IMR-90 (cell line): Measurements from ENCODE around the gene CDC45. TPM values are rescaled to one million over a fixed set of nuclear protein-coding genes. Genes with fewer than 3 reads are reported as not detected.

Source experiments
- ATAC-seq: fragments of 200-7000 bp; cut with Tn5 transposase; 2 replicates; pipeline ENCODE4 v1.9.1; 2020; ENCODE audit warnings: low read depth, mild to moderate bottlenecking, moderate library complexity
- BruUV-seq: library from RNA; stranded (reverse); fragments of 400-500 nt; replicated peaks from 2 replicates; lab custom pipeline; 2021; lab: Mats Ljungman, UMichigan
- CTCF ChIA-PET: fragments of 300-600 bp; formaldehyde crosslinking; extraction: SDS; loops from one replicate; lab custom pipeline; 2021; ENCODE audit warnings: antibody characterized with exemption; lab: Yijun Ruan, JAX
- POLR2A ChIA-PET: fragments of 300-600 bp; sonication (Branson Sonifier 250); formaldehyde crosslinking; loops from one replicate; lab custom pipeline; 2022; ENCODE audit warnings: antibody characterized with exemption; ENCODE audit not compliant: unreplicated experiment; lab: Charles Lee
- DNase-seq: peaks from one replicate; pipeline ENCODE4 v3.0.0; 2013
- H2AFZ ChIP-seq: replicated peaks from 2 replicates; pipeline ENCODE3; 2013; ENCODE audit warnings: low read length, mild to moderate bottlenecking; ENCODE audit not compliant: poor library complexity
- H2AK5ac ChIP-seq: 2 replicates; pipeline ENCODE4 v1.6.1; 2013; ENCODE audit warnings: low read depth, low read length, inconsistent platforms
- H2AK9ac ChIP-seq: replicated peaks from 2 replicates; pipeline ENCODE3; 2013; ENCODE audit warnings: mild to moderate bottlenecking, low read depth, low read length, moderate library complexity; ENCODE audit not compliant: poor library complexity
- H2BK120ac ChIP-seq: 2 replicates; pipeline ENCODE4 v1.6.1; 2013; ENCODE audit warnings: low read depth, low read length, inconsistent platforms
- H2BK15ac ChIP-seq: 3 replicates; pipeline ENCODE4 v1.6.1; 2013; ENCODE audit warnings: low read depth, low read length, inconsistent platforms
- H2BK20ac ChIP-seq: 2 replicates; pipeline ENCODE4 v1.6.1; 2013; ENCODE audit warnings: low read depth, mild to moderate bottlenecking, inconsistent platforms, low read length, moderate library complexity
- H2BK5ac ChIP-seq: 2 replicates; pipeline ENCODE4 v1.6.1; 2013; ENCODE audit warnings: mild to moderate bottlenecking, low read depth, low read length, inconsistent platforms; ENCODE audit not compliant: poor library complexity, severe bottlenecking
- H3K14ac ChIP-seq: replicated peaks from 2 replicates; pipeline ENCODE4 v1.6.1; 2013; ENCODE audit warnings: low read depth, low read length, inconsistent platforms
- H3K18ac ChIP-seq: 2 replicates; pipeline ENCODE4 v1.6.1; 2013; ENCODE audit warnings: low read depth, low read length, control low read depth
- H3K23ac ChIP-seq: 2 replicates; pipeline ENCODE4 v1.6.1; 2013; ENCODE audit warnings: low read depth, low read length, inconsistent platforms
- H3K27ac ChIP-seq: 2 replicates; pipeline ENCODE4 v1.5.1; 2013; ENCODE audit warnings: mild to moderate bottlenecking, control low read depth, low read length; ENCODE audit not compliant: insufficient read depth
- H3K27me3 ChIP-seq: 2 replicates; pipeline ENCODE4 v1.6.1; 2013; ENCODE audit warnings: low read length; ENCODE audit not compliant: control insufficient read depth, insufficient read depth
- H3K36me3 ChIP-seq: 2 replicates; pipeline ENCODE4 v1.6.1; 2013; ENCODE audit warnings: low read length, mixed read lengths; ENCODE audit not compliant: control insufficient read depth, insufficient read depth
- H3K4ac ChIP-seq: 2 replicates; pipeline ENCODE4 v1.6.1; 2013; ENCODE audit warnings: low read depth, low read length, inconsistent platforms
- H3K4me1 ChIP-seq: 2 replicates; pipeline ENCODE4 v1.6.1; 2013; ENCODE audit warnings: low read length, mixed read lengths; ENCODE audit not compliant: control insufficient read depth, insufficient read depth
- H3K4me2 ChIP-seq: 2 replicates; pipeline ENCODE4 v1.6.1; 2013; ENCODE audit warnings: low read depth, mild to moderate bottlenecking, control low read depth, low read length, moderate library complexity
- H3K4me3 ChIP-seq: 2 replicates; pipeline ENCODE4 v1.5.1; 2013; ENCODE audit warnings: low read depth, mild to moderate bottlenecking, control low read depth, low read length, moderate library complexity; ENCODE audit not compliant: insufficient read depth
- H3K56ac ChIP-seq: 2 replicates; pipeline ENCODE4 v1.6.1; 2013; ENCODE audit warnings: low read length, inconsistent platforms; ENCODE audit not compliant: insufficient read depth; ENCODE audit errors: extremely low read depth
- H3K79me1 ChIP-seq, 2 experiments: 2 replicates each; pipeline ENCODE4 v1.6.1; 2013; ENCODE audit warnings: low read length in 2 of 2, inconsistent platforms in 1 of 2, low read depth in 1 of 2
- H3K9ac ChIP-seq: 2 replicates; pipeline ENCODE4 v1.6.1; 2013; ENCODE audit warnings: low read depth, low read length, control low read depth
- H3K9me1 ChIP-seq: 2 replicates; pipeline ENCODE4 v1.6.1; 2013; ENCODE audit warnings: low read length, inconsistent platforms; ENCODE audit not compliant: insufficient read depth
- H3K9me3 ChIP-seq: 2 replicates; pipeline ENCODE4 v1.6.1; 2013; ENCODE audit warnings: low read length; ENCODE audit not compliant: control insufficient read depth, insufficient read depth
- H4K20me1 ChIP-seq: 2 replicates; pipeline ENCODE4 v1.6.1; 2013; ENCODE audit warnings: low read length, inconsistent platforms; ENCODE audit not compliant: insufficient read depth
- H4K5ac ChIP-seq: 2 replicates; pipeline ENCODE4 v1.6.1; 2013; ENCODE audit warnings: mild to moderate bottlenecking, low read depth, low read length, control low read depth
- H4K8ac ChIP-seq, 2 experiments: 2 replicates each; pipeline ENCODE4 v1.6.1; 2013; ENCODE audit warnings: low read depth in 2 of 2, low read length in 2 of 2, control low read depth in 1 of 2, inconsistent platforms in 1 of 2
- H4K91ac ChIP-seq: 2 replicates; pipeline ENCODE4 v1.6.1; 2013; ENCODE audit warnings: low read depth, low read length, inconsistent platforms; ENCODE audit not compliant: insufficient read depth
- RCOR1 ChIP-seq: IDR thresholded peaks from 2 replicates; pipeline ENCODE4 v1.6.1; 2012; ENCODE audit warnings: mild to moderate bottlenecking, low read length, improper control_type of control experiment; ENCODE audit not compliant: insufficient replicate concordance
- WGBS, 2 experiments: methylation state at CpG; one replicate each; pipeline versions ENCODE4 v1.1.5 to v1.1.7; 2013; ENCODE audit warnings: missing lambda C conversion rate in 2 of 2; ENCODE audit not compliant: insufficient read length in 1 of 2; ENCODE audit errors: extremely low coverage in 2 of 2; 5-methylcytosine and 5-hydroxymethylcytosine counted together
- dilution Hi-C: fragments of 300-500 bp; cut with HindIII; formaldehyde crosslinking; loops from one replicate; pipeline ENCODE4 v1.14.3; 2018; ENCODE audit warnings: low sequenced_read_pairs; ENCODE audit not compliant: unreplicated experiment
- in situ Hi-C: fragments of 300-500 bp; cut with MboI; formaldehyde crosslinking; loops from 3 replicates; pipeline ENCODE4 v1.14.3; 2019; ENCODE audit warnings: low sequenced_read_pairs, inconsistent platforms, mixed read lengths
- intact Hi-C: fragments of 100-400 bp; cut with micrococcal nuclease; formaldehyde crosslinking; loops from 2 replicates; pipeline ENCODE4 v1.10.0; 2022
- polyA plus RNA-seq, 3 experiments: library from polyadenylated mRNA; depleted of rRNA; stranded (reverse); fragments of >200 nt; gene quantifications; 2 replicates each; pipeline ENCODE4 v1.2.3, GENCODE V29; 2012; ENCODE audit warnings: low replicate concordance in 1 of 3
- total RNA-seq: library from RNA; depleted of rRNA; stranded (reverse); fragments of >200 nt; gene quantifications from 2 replicates; pipeline ENCODE4 v1.2.3, GENCODE V29; 2012
- TF ChIP-seq, protein P1 (sequence below): conservative IDR thresholded peaks from 2 replicates; pipeline ENCODE4 v1.5.1; 2012; ENCODE audit warnings: mild to moderate bottlenecking, low read depth, low read length, improper control_type of control experiment

CDC45 gene
- total and polyA plus RNA-seq, 2 of the 4 experiments (the other 2 are of a cell fraction) = 22.7 to 44.6 TPM

DNA sequence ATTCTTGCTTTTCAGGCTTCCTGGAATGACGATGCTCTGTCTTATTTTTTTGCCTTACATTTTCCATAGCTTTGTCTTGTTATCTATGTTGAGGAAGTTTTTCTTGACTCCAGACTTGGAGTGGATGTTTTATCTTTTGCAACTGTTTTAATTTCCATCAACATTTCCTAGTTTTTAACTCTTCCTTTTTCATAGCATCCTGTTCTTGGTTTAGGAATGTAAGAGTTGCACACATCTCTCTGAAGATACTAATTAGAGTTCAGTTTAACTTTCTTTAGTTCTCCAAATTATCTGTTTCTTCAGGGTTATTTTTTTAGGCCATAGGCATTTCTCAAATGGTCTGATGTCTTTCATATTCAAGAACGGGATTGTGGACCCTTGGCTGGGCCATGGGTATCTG lies 34.1 kb downstream of the CDC45 start:
- no peak overlapping the region for H3K4ac ChIP-seq
- H2AK5ac ChIP-seq = no peak overlapping the region
- H3K36me3 ChIP-seq = no peaks in the 10 kb centered on the region; the same call in 1 of the 2 replicates
- H2BK5ac ChIP-seq = no peak overlapping the region
- no peak overlapping the region for H3K56ac ChIP-seq
- no peak overlapping the region for H3K27ac ChIP-seq
- no TSS peak for BruUV-seq
- dilution Hi-C loops = no loop called here
- no peak overlapping the region for H2AFZ ChIP-seq
- H2BK120ac ChIP-seq = no peak overlapping the region
- TF ChIP-seq RCOR1 = peak; percentile 62
- TF ChIP-seq, protein P1, sequence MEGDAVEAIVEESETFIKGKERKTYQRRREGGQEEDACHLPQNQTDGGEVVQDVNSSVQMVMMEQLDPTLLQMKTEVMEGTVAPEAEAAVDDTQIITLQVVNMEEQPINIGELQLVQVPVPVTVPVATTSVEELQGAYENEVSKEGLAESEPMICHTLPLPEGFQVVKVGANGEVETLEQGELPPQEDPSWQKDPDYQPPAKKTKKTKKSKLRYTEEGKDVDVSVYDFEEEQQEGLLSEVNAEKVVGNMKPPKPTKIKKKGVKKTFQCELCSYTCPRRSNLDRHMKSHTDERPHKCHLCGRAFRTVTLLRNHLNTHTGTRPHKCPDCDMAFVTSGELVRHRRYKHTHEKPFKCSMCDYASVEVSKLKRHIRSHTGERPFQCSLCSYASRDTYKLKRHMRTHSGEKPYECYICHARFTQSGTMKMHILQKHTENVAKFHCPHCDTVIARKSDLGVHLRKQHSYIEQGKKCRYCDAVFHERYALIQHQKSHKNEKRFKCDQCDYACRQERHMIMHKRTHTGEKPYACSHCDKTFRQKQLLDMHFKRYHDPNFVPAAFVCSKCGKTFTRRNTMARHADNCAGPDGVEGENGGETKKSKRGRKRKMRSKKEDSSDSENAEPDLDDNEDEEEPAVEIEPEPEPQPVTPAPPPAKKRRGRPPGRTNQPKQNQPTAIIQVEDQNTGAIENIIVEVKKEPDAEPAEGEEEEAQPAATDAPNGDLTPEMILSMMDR = no peak
- no peak overlapping the region for H3K14ac ChIP-seq
- H3K9me1 ChIP-seq = no peaks in the 10 kb centered on the region
- no peaks in the 10 kb centered on the region; the same call in 1 of the 2 replicates for H3K9me3 ChIP-seq
- H4K8ac ChIP-seq = no peak overlapping the region
- H4K20me1 ChIP-seq = no peaks in the 10 kb centered on the region; the same call in 1 of the 2 replicates
- no peak overlapping the region for H2AK9ac ChIP-seq
- H3K4me1 ChIP-seq = no peaks in the 10 kb centered on the region
- WGBS, 2 experiments = 100% methylated on average over 1 of the region's 2 CpGs; no CpG with 5 or more reads in 1 of the 2 experiments
- ChIA-PET POLR2A (no interaction called here), CTCF (no interaction called here)
- no peak overlapping the region for H4K5ac ChIP-seq
- H3K18ac ChIP-seq = no peak overlapping the region
- H4K91ac ChIP-seq = no peak overlapping the region
- no peak for ATAC-seq
- no peak overlapping the region for H2BK15ac ChIP-seq
- H3K4me2 ChIP-seq = no peak overlapping the region
- no peaks in the 10 kb centered on the region for H3K27me3 ChIP-seq
- no peak for DNase-seq
- H3K79me1 ChIP-seq = no peaks in the 10 kb centered on the region
- H2BK20ac ChIP-seq = no peak overlapping the region
- in situ Hi-C loops = no loop called here
- no peak overlapping the region for H3K23ac ChIP-seq
- intact Hi-C loops = no loop called here
- no peak overlapping the region for H3K9ac ChIP-seq
- H3K4me3 ChIP-seq = no peak overlapping the region
